ENCODE results near the gene AMBP. TPM values are rescaled to one million over a fixed set of nuclear protein-coding genes. Genes with fewer than 3 reads are reported as not detected.

Gene AMBP
- total and polyA plus RNA-seq, 2 donors (not counting 1 experiment from before 2014, with no cell fraction given): not detected

DNA sequence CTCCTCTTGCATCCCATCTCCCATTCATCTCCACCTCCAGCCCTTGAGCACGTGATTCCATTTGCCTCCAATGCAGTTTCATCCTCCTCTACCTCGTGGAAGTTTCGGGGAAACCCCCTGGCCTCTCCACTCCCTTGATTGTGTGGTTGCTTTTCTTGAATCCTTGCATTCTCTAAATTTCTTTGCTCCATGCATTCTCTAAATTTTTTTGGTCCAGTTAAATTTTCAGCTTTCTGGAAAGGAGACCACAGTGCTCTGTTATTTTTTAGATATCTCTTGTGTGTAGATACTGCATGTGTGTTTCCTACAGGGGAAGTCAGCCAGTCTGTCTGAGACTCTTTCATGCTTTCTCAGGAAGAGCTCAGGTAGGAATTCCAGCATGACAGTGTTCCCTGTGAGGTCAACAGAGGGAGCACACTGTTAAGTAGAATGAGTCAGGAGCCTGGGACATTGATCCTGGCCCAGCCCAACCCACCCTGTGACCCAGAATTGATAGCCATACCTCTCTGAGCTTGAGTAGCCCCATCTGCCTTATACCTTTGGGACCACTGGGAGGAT, 52.8 kb downstream of the AMBP start:
- intact Hi-C loops (cut with micrococcal nuclease): no loop called here
- ATAC-seq (ENCODE audit: low read depth) (no peak), DNase-seq (no peak)
- Mint-ChIP-seq H3K27me3 (no peaks in the 10 kb centered on the region), H3K4me1 (no peaks in the 10 kb centered on the region), H3K27ac (no peak overlapping the region), H3K4me3 (no peak overlapping the region), H3K9me3 (ENCODE audit: insufficient read depth) (peaks cover 15% of the 10 kb centered on the region)
- H3K4me2 ChIP-seq (replicated peaks; ENCODE audit: low read depth, low read length, poor library complexity, severe bottlenecking): no peak overlapping the region
- no peaks in the 10 kb centered on the region for H3K4me1 ChIP-seq (ENCODE audit: control insufficient read depth in 2 of 2, insufficient read depth in 2 of 2, low read length in 2 of 2)
- no peaks in the 10 kb centered on the region for H3K79me2 ChIP-seq (ENCODE audit: control insufficient read depth, insufficient read depth, low read length)
- H4K20me1 ChIP-seq (ENCODE audit: control insufficient read depth, insufficient read depth, low read length, poor library complexity, severe bottlenecking): no peaks in the 10 kb centered on the region
- H2AFZ ChIP-seq (ENCODE audit: insufficient read depth, low read depth, low read length, poor library complexity, severe bottlenecking): no peak overlapping the region
- H3K9ac ChIP-seq (ENCODE audit: low read length): no peak overlapping the region
- H3K36me3 ChIP-seq (replicated peaks in 1 of 2; ENCODE audit: control extremely low read depth in 1 of 2, control insufficient read depth in 1 of 2, extremely low read depth in 1 of 2, insufficient read depth in 2 of 2, low read length in 1 of 2): no peaks in the 10 kb centered on the region
- WGBS (ENCODE audit: insufficient coverage): 82% methylated on average over 2 of the region's 3 CpGs
- CTCF ChIA-PET: no interaction called here
- peaks cover 4 to 7% (median 5%) of the 10 kb centered on the region in 3 donors for H3K9me3 ChIP-seq (ENCODE audit: control extremely low read depth in 1 of 3, control insufficient read depth in 2 of 3, insufficient read depth in 1 of 3, low read length in 2 of 3)
- no peak for TF ChIP-seq EZH2 (IDR thresholded peaks at IDR 0.05; ENCODE audit: borderline replicate concordance, insufficient read depth, low read depth, low read length, poor library complexity, severe bottlenecking)
- TF ChIP-seq, protein P1, sequence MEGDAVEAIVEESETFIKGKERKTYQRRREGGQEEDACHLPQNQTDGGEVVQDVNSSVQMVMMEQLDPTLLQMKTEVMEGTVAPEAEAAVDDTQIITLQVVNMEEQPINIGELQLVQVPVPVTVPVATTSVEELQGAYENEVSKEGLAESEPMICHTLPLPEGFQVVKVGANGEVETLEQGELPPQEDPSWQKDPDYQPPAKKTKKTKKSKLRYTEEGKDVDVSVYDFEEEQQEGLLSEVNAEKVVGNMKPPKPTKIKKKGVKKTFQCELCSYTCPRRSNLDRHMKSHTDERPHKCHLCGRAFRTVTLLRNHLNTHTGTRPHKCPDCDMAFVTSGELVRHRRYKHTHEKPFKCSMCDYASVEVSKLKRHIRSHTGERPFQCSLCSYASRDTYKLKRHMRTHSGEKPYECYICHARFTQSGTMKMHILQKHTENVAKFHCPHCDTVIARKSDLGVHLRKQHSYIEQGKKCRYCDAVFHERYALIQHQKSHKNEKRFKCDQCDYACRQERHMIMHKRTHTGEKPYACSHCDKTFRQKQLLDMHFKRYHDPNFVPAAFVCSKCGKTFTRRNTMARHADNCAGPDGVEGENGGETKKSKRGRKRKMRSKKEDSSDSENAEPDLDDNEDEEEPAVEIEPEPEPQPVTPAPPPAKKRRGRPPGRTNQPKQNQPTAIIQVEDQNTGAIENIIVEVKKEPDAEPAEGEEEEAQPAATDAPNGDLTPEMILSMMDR (IDR thresholded peaks at IDR 0.05): no peak
- POLR2A ChIA-PET: interaction anchor here (0.5 kb wide), 1 partner anchor 318 kb away, joined by 4 read pairs; no protein-coding TSS in a partner anchor
- no peaks in the 10 kb centered on the region for H3K27me3 ChIP-seq (replicated peaks in 1 of 4; ENCODE audit: control extremely low read depth in 1 of 4, control insufficient read depth in 3 of 4, insufficient read depth in 4 of 4, low read length in 3 of 4)
- no peak overlapping the region for H3K27ac ChIP-seq (ENCODE audit: low read length in 2 of 2)
- H3K4me3 ChIP-seq (ENCODE audit: control extremely low read depth in 1 of 5, extremely low read depth in 1 of 5, insufficient read depth in 1 of 5, low read depth in 2 of 5, low read length in 4 of 5): no peak overlapping the region

DNA sequence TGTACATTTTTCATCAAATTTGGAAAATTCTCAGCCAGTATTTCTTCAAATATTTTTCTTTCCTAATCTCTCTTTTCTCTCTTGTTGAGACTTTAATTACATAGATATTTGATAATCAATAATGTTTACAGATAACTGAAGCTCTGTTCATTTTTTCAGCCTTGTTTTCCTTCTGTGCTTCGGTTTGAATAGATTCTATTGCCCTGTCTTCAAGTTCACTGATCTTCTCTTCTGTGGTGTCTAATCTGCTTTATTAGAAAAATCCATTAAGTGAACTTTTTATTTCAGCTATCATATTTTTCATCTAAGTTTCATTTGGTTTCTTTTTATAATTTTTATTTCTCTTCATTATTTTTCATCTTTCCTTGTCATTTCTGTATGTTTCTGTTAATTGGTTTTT, 54.1 kb downstream of the AMBP start:
- Histone ChIP-seq H3K36me3 (replicated peaks in 1 of 2; ENCODE audit: control extremely low read depth in 1 of 2, control insufficient read depth in 1 of 2, extremely low read depth in 1 of 2, insufficient read depth in 2 of 2, low read length in 1 of 2) (no peaks in the 10 kb centered on the region), H3K27ac (ENCODE audit: low read length in 2 of 2) (no peak overlapping the region), H4K20me1 (ENCODE audit: control insufficient read depth, insufficient read depth, low read length, poor library complexity, severe bottlenecking) (no peaks in the 10 kb centered on the region), H3K79me2 (ENCODE audit: control insufficient read depth, insufficient read depth, low read length) (no peaks in the 10 kb centered on the region), H3K4me2 (replicated peaks; ENCODE audit: low read depth, low read length, poor library complexity, severe bottlenecking) (no peak overlapping the region), H3K9me3 (ENCODE audit: control extremely low read depth in 1 of 3, control insufficient read depth in 2 of 3, insufficient read depth in 1 of 3, low read length in 2 of 3) (peaks cover 4 to 7% (median 5%) of the 10 kb centered on the region in 3 donors), H3K4me3 (ENCODE audit: control extremely low read depth in 1 of 5, extremely low read depth in 1 of 5, insufficient read depth in 1 of 5, low read depth in 2 of 5, low read length in 4 of 5) (no peak overlapping the region), H3K9ac (ENCODE audit: low read length) (no peak overlapping the region), H3K4me1 (ENCODE audit: control insufficient read depth in 2 of 2, insufficient read depth in 2 of 2, low read length in 2 of 2) (no peaks in the 10 kb centered on the region), H2AFZ (ENCODE audit: insufficient read depth, low read depth, low read length, poor library complexity, severe bottlenecking) (no peak overlapping the region), H3K27me3 (replicated peaks in 1 of 4; ENCODE audit: control extremely low read depth in 1 of 4, control insufficient read depth in 3 of 4, insufficient read depth in 4 of 4, low read length in 3 of 4) (no peaks in the 10 kb centered on the region)
- Mint-ChIP-seq H3K27ac (no peak overlapping the region), H3K9me3 (ENCODE audit: insufficient read depth) (peaks cover 15% of the 10 kb centered on the region), H3K27me3 (no peaks in the 10 kb centered on the region), H3K4me1 (no peaks in the 10 kb centered on the region), H3K4me3 (no peak overlapping the region)
- ATAC-seq (ENCODE audit: low read depth) (no peak), DNase-seq (no peak)
- POLR2A ChIA-PET: no interaction called here
- TF ChIP-seq, protein P1 (IDR thresholded peaks at IDR 0.05): no peak
- TF ChIP-seq EZH2 (IDR thresholded peaks at IDR 0.05; ENCODE audit: borderline replicate concordance, insufficient read depth, low read depth, low read length, poor library complexity, severe bottlenecking): no peak
- no CpG with 5 or more reads among the region's 1 CpG for WGBS (ENCODE audit: insufficient coverage)
- intact Hi-C loops (cut with micrococcal nuclease): no loop called here
- CTCF ChIA-PET: no interaction called here
